Upper lobe of left lung (tissue), 4 donors: ENCODE data around the gene C20orf96.

ENCODE experiments used
- CTCF ChIP-seq, 6 experiments: fragments of 450-650 bp in 4 of 6; fragments of 200-600 bp in 2 of 6; sonication (generic) in 2 of 6; IDR thresholded peaks; one replicate each; pipeline ENCODE4 v1.5.1; 2016 to 2019; ENCODE audit warnings: antibody characterized with exemption in 6 of 6
- POLR2AphosphoS5 ChIP-seq, 2 donors: sonication (generic); formaldehyde crosslinking; IDR thresholded peaks; one replicate each; pipeline ENCODE4 v1.5.1; 2017; ENCODE audit warnings: antibody characterized with exemption in 2 of 2

DNA sequence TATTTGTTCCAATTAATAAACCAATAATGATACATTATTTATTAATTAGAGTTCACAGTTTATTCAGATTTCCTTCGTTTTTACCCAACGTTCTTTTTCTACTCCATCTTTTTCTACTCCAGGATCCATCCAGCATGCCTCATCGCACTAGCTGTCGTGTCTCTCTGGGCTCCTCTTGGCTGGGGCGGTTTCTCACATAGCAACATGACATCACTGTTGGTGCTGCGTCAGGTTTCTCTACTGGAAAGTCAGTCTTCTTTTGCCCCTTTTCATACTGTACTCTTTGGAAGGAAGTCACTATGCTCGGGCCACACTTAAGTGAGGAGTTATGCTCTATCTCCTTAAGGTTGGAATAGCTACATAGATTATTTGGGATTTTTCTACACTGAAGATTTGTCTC, 21.1 kb upstream of the C20orf96 start:
- TF ChIP-seq CTCF (IDR thresholded peaks at IDR 0.05): no peak
- no peak for TF ChIP-seq POLR2AphosphoS5 (IDR thresholded peaks at IDR 0.05)
